Fibroblast of peridontal ligament (primary cell): Measurements from ENCODE around the gene SPRR1B.
"Not testable (repeated sequence)": the region's sequence is repeated elsewhere in the genome, so short reads cannot be mapped to it uniquely, and the experiment has no call there.

Experiments used
- DNase-seq: peaks from one replicate; pipeline ENCODE4 v3.0.0-alpha.2; 2010; ENCODE audit errors: extremely low read depth

SPRR1B gene

GRCh38 chr1:153040950-153041631 is 10.1 kb downstream of the SPRR1B start, which contains the start of gene SPRR2D:
SPRR2D (minus strand) TSS chr1:153041120; CDS start chr1:153040346, 774 bp downstream.
- DNase-seq = no peak

DNA sequence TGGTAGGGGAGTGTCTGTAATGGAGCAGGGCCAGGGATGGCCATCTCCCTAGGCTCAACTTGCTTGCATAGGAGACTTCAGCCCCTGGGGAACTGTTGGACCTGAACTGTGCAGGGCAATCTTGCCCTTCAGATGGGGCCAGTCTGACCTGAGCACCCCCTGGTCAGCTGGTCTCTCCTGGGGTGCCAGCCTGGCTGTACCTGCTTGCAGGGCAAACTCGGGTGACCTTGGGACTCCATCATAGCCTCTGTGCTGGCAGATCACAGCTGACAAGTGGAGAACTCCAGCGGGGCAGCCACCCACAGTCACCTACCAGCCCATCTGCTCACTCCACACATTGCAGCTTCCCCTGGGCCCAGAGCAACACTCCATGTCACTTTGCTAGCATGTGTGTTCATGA is 18.2 kb downstream of the SPRR1B start:
- no peak for DNase-seq

DNA sequence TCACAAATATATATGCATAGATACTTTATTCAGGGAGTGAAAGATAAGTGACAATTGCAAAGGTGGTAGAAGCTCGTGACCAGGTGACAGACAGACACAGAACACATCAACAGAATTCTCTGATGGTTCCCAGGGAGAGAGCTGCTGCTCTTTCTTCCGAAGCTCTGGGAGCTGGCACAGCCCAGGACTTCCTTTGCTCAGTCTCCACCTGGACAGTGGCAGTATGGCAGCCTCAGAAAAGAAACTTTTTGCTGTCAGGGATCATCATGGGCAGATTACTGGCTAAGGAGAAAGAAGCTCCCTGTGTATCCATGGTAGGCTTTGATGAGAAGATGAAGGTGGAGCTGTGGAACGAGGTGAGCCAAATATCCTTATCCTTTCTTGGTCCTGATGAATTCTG is 25.1 kb downstream of the SPRR1B start:
- DNase-seq = not testable (repeated sequence)

DNA sequence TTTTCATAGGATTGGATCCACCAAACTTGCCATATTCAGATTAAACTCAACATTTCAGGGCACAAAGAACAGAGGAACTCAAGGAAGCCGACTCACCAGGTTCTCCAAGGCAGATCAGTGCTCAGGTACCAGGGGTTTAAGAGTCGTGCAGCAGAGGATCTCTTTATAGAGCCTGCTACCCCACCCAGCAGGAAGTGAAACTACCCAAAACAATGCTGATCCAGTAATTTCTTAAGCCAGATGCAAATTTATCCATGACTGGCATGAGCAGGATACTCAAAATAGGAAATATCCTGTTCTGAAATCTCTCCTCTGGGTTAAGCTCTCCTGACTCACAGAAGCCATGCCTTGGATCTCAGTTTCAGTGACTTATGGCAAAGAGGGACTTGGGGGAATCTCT is 26.4 kb downstream of the SPRR1B start, which contains the start of gene SPRR2A:
TSS of gene SPRR2A (minus strand) at position 138 of the 400 bp plus-strand sequence. CDS start 777 bp downstream, outside the sequence.
- no peak for DNase-seq

- no peak for DNase-seq
These were observed 27.2 kb downstream of the SPRR1B start for GRCh38 chr1:153058154-153058553.

DNA sequence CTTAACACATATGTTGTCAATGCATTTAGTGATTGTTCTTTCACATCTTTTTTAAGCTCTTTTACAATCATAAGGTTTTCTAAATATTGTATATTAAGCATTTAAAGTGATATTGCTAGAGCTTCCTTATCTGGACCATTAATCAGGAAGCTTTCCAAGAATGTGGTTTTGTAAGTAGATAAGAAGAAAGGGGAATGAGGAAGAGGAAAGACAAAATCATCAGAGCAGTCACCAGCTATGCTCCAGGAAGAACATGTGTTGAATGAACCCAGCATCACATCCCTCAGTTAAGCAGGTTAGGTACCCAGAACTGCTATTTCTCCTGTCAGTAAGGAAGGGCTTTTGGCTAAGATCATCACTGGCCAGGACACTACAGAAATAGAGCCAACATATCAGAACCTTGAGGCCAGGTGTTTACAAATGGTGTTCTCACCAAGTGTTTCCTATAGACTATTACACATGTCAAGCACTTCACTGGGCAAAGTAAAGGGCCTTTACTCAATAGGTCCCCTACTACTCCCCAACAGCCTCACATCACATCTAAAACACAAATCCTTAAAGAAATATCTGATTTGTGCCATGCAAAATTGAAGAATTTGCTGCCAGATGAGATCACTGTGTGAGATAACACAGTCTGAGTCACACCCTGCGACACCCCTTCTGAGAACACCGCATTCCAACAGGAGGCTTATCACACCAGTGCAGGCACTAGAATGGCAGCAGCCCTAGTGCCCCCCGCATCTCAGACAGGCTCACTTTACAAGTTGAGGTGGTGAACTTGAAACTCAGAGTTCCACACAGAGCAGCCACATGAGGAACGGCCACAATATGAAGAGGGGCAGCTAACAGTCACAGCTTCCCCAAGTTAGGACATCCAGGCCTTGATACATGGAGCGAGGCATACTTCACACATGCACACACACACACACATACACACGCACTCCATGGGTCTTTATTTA is 28.1 kb downstream of the SPRR1B start:
- DNase-seq = no peak

DNA sequence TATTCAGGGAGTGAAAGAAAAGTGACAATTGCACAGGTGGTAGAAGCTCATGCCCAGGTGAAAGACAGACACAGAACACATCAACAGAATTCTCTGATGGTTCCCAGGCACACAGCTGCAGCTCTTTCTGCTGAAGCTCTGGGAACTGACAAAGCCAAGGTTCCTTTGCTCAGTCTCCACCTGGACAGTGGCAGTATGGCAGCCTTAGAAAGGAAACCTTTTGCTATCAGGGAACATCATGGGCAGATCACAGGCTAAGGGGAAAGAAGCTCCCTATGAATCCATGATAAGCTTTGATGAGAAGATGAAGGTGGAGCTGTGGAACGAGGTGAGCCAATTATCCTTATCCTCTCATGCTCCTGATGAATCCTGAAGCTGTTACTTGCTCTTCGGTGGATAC is 39.2 kb downstream of the SPRR1B start:
- DNase-seq = no peak

GRCh38 chr1:153071511-153071910 is 40.5 kb downstream of the SPRR1B start, which contains the start of gene SPRR2B:
SPRR2B (minus strand) TSS chr1:153071611; CDS start chr1:153070839, 772 bp downstream.
- DNase-seq = no peak

DNA sequence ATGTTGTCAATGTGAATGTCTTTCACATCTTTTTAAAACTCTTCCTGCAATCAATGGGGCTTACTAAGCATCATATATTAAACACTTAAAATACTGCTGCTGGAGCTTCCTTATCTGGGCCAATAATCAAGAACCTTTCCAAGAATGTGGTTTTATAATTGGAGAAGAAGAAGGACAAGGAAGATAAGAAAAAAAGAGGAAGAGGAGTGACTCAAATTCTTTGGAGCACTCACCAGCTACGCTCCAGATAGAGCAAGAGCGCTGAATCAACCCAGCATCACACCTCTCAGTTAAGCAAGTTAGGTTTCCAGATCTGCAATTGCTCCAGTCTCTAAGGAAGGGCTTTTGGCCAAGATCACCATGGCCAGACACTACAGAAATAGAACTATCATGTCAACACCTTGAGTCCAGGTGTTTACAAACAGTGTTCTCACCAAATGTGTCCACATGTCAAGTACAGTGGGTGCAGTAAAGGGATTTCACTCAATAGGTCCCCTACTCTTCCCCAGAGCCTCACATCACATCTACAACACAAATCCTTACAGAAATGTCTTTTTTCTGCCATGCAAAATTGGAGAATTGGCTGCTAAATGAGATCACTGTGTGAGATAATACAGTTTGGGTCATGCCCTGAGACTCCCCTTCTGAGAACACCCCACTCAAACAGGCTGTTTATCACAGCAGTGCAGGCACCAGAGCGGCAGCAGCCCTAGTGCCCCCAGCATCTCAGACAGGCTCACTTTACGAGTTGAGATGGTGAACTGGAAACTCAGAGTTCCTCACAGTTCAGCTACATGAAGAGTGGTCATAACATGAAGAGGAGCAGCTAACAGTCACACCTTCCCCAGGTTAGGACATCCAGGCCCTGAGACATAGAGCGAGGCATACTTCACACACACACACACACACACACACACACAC is 42.1 kb downstream of the SPRR1B start:
- DNase-seq = no peak

GRCh38 chr1:153081736-153082135 is 50.7 kb downstream of the SPRR1B start:
- DNase-seq = no peak
